SK-N-SH (cell line): ENCODE data around the gene KCNN3. TPM values are rescaled to one million over a fixed set of nuclear protein-coding genes. Genes with fewer than 3 reads are reported as not detected.

Experiments
- CTCF ChIA-PET: fragments of 300-600, 350-600 bp; formaldehyde crosslinking; extraction: SDS; loops from one replicate; lab custom pipeline; 2021; lab: Yijun Ruan, JAX
- POLR2A ChIA-PET: fragments of 350-600 bp; sonication (Branson Sonifier 250); formaldehyde crosslinking; extraction: SDS; loops from one replicate; lab custom pipeline; 2020; ENCODE audit warnings: antibody characterized with exemption, inconsistent platforms; lab: Yijun Ruan, JAX
- DNase-seq: peaks from one replicate; pipeline ENCODE4 v3.0.0; 2012
- H2AFZ ChIP-seq: fragments of 200-600 bp; sonication (generic); 2 replicates; pipeline ENCODE4 v1.8.1; 2016; ENCODE audit warnings: antibody characterized with exemption, mild to moderate bottlenecking, low read depth
- H3F3A ChIP-seq: fragments of 200-600 bp; sonication (generic); replicated peaks from 2 replicates; pipeline ENCODE3; 2016; ENCODE audit warnings: antibody characterized with exemption, mild to moderate bottlenecking; ENCODE audit not compliant: insufficient read depth
- H3K27ac ChIP-seq, 2 experiments: fragments of 200-500 bp in 1 of 2; fragments of 200-600 bp in 1 of 2; sonication (Bioruptor generic) in 1 of 2; sonication (generic), shearing (Covaris generic) in 1 of 2; 2 replicates each; pipeline versions ENCODE4 v1.5.1 to v1.6.1; 2014 to 2016; ENCODE audit warnings: low read depth in 2 of 2, inconsistent platforms in 1 of 2, low read length in 1 of 2, mild to moderate bottlenecking in 1 of 2, mixed read lengths in 1 of 2
- H3K27me3 ChIP-seq: fragments of 200-600 bp; sonication (generic), shearing (Covaris generic); 2 replicates; pipeline ENCODE4 v1.6.1; 2016; ENCODE audit warnings: mixed run types; ENCODE audit not compliant: insufficient read depth
- H3K36me3 ChIP-seq, 2 experiments: fragments of 200-500 bp in 1 of 2; fragments of 200-600 bp in 1 of 2; sonication (Bioruptor generic) in 1 of 2; sonication (generic) in 1 of 2; replicated peaks in 1 of 2; 2 replicates each; pipeline versions ENCODE3 to v1.5.1; 2014 to 2016; ENCODE audit warnings: low read length in 1 of 2, mild to moderate bottlenecking in 1 of 2; ENCODE audit not compliant: insufficient read depth in 2 of 2, control insufficient read depth in 1 of 2
- H3K4me1 ChIP-seq, 2 experiments: fragments of 200-500 bp in 1 of 2; fragments of 200-600 bp in 1 of 2; sonication (Bioruptor generic) in 1 of 2; sonication (generic), shearing (Covaris generic) in 1 of 2; 2 replicates each; pipeline versions ENCODE4 v1.5.1 to v1.6.1; 2014 to 2016; ENCODE audit warnings: low read depth in 1 of 2, low read length in 1 of 2, mixed run types in 1 of 2; ENCODE audit not compliant: insufficient read depth in 2 of 2, control insufficient read depth in 1 of 2
- H3K4me2 ChIP-seq: fragments of 200-600 bp; sonication (generic), shearing (Covaris generic); 2 replicates; pipeline ENCODE4 v1.6.1; 2017; ENCODE audit warnings: mixed run types
- H3K4me3 ChIP-seq, 2 experiments: fragments of 200-500 bp in 1 of 2; fragments of 200-600 bp in 1 of 2; sonication (Bioruptor generic) in 1 of 2; sonication (generic), shearing (Covaris generic) in 1 of 2; 2 replicates each; pipeline versions ENCODE4 v1.5.1 to v1.8.1; 2014 to 2016; ENCODE audit warnings: low read depth in 2 of 2, inconsistent platforms in 1 of 2, low read length in 1 of 2, mild to moderate bottlenecking in 1 of 2, mixed read lengths in 1 of 2, moderate library complexity in 1 of 2
- H3K79me2 ChIP-seq: fragments of 200-600 bp; sonication (generic); 2 replicates; pipeline ENCODE4 v1.8.1; 2017; ENCODE audit warnings: mild to moderate bottlenecking; ENCODE audit not compliant: insufficient read depth
- H3K9ac ChIP-seq: fragments of 200-600 bp; sonication (generic); 2 replicates; pipeline ENCODE4 v1.6.1; 2017; ENCODE audit warnings: mixed run types
- H3K9me2 ChIP-seq: fragments of 200-600 bp; sonication (generic); 2 replicates; pipeline ENCODE4 v1.6.1; 2017; ENCODE audit warnings: mixed run types
- H3K9me3 ChIP-seq: fragments of 200-600 bp; sonication (generic); 2 replicates; pipeline ENCODE4 v1.6.1; 2017; ENCODE audit warnings: mixed run types, mild to moderate bottlenecking, moderate library complexity
- H4K20me1 ChIP-seq: fragments of 200-600 bp; sonication (generic); 2 replicates; pipeline ENCODE4 v1.6.1; 2017; ENCODE audit warnings: mild to moderate bottlenecking, mixed run types; ENCODE audit not compliant: insufficient read depth
- EZH2phosphoT487 ChIP-seq: fragments of 200-600 bp; sonication (generic); IDR thresholded peaks from 2 replicates; pipeline ENCODE4 v1.6.1; 2017; ENCODE audit warnings: low read depth, mixed run types, mild to moderate bottlenecking, antibody characterized with exemption, moderate library complexity, borderline replicate concordance
- FOSL2 ChIP-seq: IDR thresholded peaks from 2 replicates; pipeline ENCODE4 v1.4.0; 2012; ENCODE audit warnings: low read depth, mild to moderate bottlenecking, moderate library complexity, borderline replicate concordance
- GATA2 ChIP-seq: sonication (generic); formaldehyde crosslinking; IDR thresholded peaks from 2 replicates; pipeline ENCODE4 v1.5.0; 2020; ENCODE audit warnings: mild to moderate bottlenecking, missing genetic modification reagents
- IRF3 ChIP-seq: fragments of 150-350 bp; IDR thresholded peaks from 2 replicates; pipeline ENCODE4 v1.6.1; 2016; ENCODE audit warnings: mild to moderate bottlenecking, low read depth, low read length
- JUND ChIP-seq: IDR thresholded peaks from 2 replicates; pipeline ENCODE4 v1.4.0; 2012
- MXI1 ChIP-seq: IDR thresholded peaks from 2 replicates; pipeline ENCODE4 v1.6.1; 2012; ENCODE audit warnings: mild to moderate bottlenecking, low read depth, low read length, improper control_type of control experiment
- NFIC ChIP-seq: IDR thresholded peaks from 2 replicates; pipeline ENCODE4 v1.4.0; 2012; ENCODE audit warnings: borderline replicate concordance
- NRF1 ChIP-seq: IDR thresholded peaks from 2 replicates; pipeline ENCODE4 v1.6.1; 2012; ENCODE audit warnings: low read depth, mild to moderate bottlenecking, low read length
- POLR2AphosphoS5 ChIP-seq: IDR thresholded peaks from 2 replicates; pipeline ENCODE4 v1.6.1; 2012; ENCODE audit warnings: low read depth, low read length
- REST ChIP-seq: IDR thresholded peaks from 2 replicates; pipeline ENCODE4 v1.6.1; 2012; ENCODE audit warnings: mild to moderate bottlenecking, low read depth, low read length, moderate library complexity
- RFX5 ChIP-seq: IDR thresholded peaks from 2 replicates; pipeline ENCODE4 v1.6.1; 2012; ENCODE audit warnings: mild to moderate bottlenecking, improper control_type of control experiment, low read length
- RXRA ChIP-seq: IDR thresholded peaks from 2 replicates; pipeline ENCODE4 v1.4.0; 2012; ENCODE audit warnings: low read depth, mild to moderate bottlenecking, borderline replicate concordance
- SMC3 ChIP-seq: IDR thresholded peaks from 2 replicates; pipeline ENCODE4 v1.6.1; 2012; ENCODE audit warnings: low read depth, low read length, improper control_type of control experiment
- TAF1 ChIP-seq: IDR thresholded peaks from 2 replicates; pipeline ENCODE4 v1.6.1; 2012; ENCODE audit warnings: low read depth, mild to moderate bottlenecking, low read length, moderate library complexity, borderline replicate concordance
- YY1 ChIP-seq: IDR thresholded peaks from 2 replicates; pipeline ENCODE4 v1.4.0; 2012; ENCODE audit warnings: low read depth, mild to moderate bottlenecking
- ZBTB33 ChIP-seq: IDR thresholded peaks from 2 replicates; pipeline ENCODE4 v1.4.0; 2012; ENCODE audit warnings: low read depth, borderline replicate concordance
- WGBS: methylation state at CpG from one replicate; pipeline ENCODE4 v1.1.6; 2017; ENCODE audit warnings: low lambda C conversion rate; 5-methylcytosine and 5-hydroxymethylcytosine counted together
- polyA plus RNA-seq, 3 experiments: library from polyadenylated mRNA; depleted of rRNA; stranded (reverse); fragments of >200 nt; gene quantifications; 2 replicates each; pipeline ENCODE4 v1.2.3, GENCODE V29; 2012
- TF ChIP-seq, protein P1 (sequence below): IDR thresholded peaks from 2 replicates; pipeline ENCODE4; 2012
- TF ChIP-seq, protein P2 (sequence below): IDR thresholded peaks from 2 replicates; pipeline ENCODE4 v1.4.0; 2012; ENCODE audit warnings: low read depth, borderline replicate concordance
- TF ChIP-seq, protein P3 (sequence below): fragments of 150-350 bp; IDR thresholded peaks from 2 replicates; pipeline ENCODE4 v1.6.1; 2017; ENCODE audit warnings: antibody characterized with exemption, low read length, low read depth, borderline replicate concordance

The KCNN3 gene
- polyA plus RNA-seq, 1 of the 3 experiments (the other 2 are of a cell fraction): 0.16 TPM

GRCh38 chr1:154720328-154721297, 149.5 kb downstream of the KCNN3 start:
- TF ChIP-seq IRF3: no peak
- no peak for TF ChIP-seq SMC3
- no peak for TF ChIP-seq FOSL2
- TF ChIP-seq, protein P1, sequence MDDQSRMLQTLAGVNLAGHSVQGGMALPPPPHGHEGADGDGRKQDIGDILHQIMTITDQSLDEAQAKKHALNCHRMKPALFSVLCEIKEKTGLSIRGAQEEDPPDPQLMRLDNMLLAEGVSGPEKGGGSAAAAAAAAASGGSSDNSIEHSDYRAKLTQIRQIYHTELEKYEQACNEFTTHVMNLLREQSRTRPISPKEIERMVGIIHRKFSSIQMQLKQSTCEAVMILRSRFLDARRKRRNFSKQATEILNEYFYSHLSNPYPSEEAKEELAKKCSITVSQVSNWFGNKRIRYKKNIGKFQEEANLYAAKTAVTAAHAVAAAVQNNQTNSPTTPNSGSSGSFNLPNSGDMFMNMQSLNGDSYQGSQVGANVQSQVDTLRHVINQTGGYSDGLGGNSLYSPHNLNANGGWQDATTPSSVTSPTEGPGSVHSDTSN: no peak
- no peak for TF ChIP-seq GATA2 (CRISPR knock-in tag)
- no peak for TF ChIP-seq RXRA
- TF ChIP-seq MXI1: no peak
- TF ChIP-seq NFIC: no peak
- no peak for TF ChIP-seq JUND
- TF ChIP-seq, protein P2, sequence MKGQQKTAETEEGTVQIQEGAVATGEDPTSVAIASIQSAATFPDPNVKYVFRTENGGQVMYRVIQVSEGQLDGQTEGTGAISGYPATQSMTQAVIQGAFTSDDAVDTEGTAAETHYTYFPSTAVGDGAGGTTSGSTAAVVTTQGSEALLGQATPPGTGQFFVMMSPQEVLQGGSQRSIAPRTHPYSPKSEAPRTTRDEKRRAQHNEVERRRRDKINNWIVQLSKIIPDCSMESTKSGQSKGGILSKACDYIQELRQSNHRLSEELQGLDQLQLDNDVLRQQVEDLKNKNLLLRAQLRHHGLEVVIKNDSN: no peak
- no peak for TF ChIP-seq REST
- TF ChIP-seq EZH2phosphoT487: no peak
- TF ChIP-seq YY1: no peak
- TF ChIP-seq, protein P3, sequence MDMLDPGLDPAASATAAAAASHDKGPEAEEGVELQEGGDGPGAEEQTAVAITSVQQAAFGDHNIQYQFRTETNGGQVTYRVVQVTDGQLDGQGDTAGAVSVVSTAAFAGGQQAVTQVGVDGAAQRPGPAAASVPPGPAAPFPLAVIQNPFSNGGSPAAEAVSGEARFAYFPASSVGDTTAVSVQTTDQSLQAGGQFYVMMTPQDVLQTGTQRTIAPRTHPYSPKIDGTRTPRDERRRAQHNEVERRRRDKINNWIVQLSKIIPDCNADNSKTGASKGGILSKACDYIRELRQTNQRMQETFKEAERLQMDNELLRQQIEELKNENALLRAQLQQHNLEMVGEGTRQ: no peak
- no peak for TF ChIP-seq POLR2AphosphoS5
- no peak for TF ChIP-seq RFX5
- no peak for TF ChIP-seq TAF1
- TF ChIP-seq NRF1: no peak
- no peak for TF ChIP-seq ZBTB33
- H3F3A ChIP-seq: no peaks in the 10 kb centered on the region
- H3K9ac ChIP-seq: no peak overlapping the region
- no peak overlapping the region for H2AFZ ChIP-seq
- H3K4me3 ChIP-seq: no peak overlapping the region
- WGBS: 87% methylated on average over 16 of the region's 16 CpGs
- H3K4me1 ChIP-seq: peaks cover 0 to 23% of the 10 kb centered on the region in 2 experiments; a peak in 2 of 4 replicates
- ChIA-PET POLR2A (no interaction called here), CTCF (interaction anchor here (1.0 to 1.5 kb wide), 5 partner anchors 9 to 158 kb away, joined by 3 to 5 read pairs (median 4); no protein-coding TSS in a partner anchor)
- H3K27me3 ChIP-seq: no peaks in the 10 kb centered on the region
- H3K36me3 ChIP-seq: no peaks in the 10 kb centered on the region
- no peak overlapping the region for H3K4me2 ChIP-seq
- no peak overlapping the region for H3K27ac ChIP-seq
- H3K79me2 ChIP-seq: no peaks in the 10 kb centered on the region
- H3K9me3 ChIP-seq: no peaks in the 10 kb centered on the region
- no peaks in the 10 kb centered on the region for H3K9me2 ChIP-seq
- H4K20me1 ChIP-seq: no peaks in the 10 kb centered on the region
- DNase-seq: no peak
